Gastrocnemius medialis (tissue), 4 donors: ENCODE measurements around the gene ADCY9. TPM values are rescaled to one million over a fixed set of nuclear protein-coding genes. Genes with fewer than 3 reads are reported as not detected.
A peak's percentile ranks its signal among the peaks of the same experiment; 100 is the strongest.
"Not testable (repeated sequence)": the region's sequence is repeated elsewhere in the genome, so short reads cannot be mapped to it uniquely, and the experiment has no call there.

Source experiments
- ATAC-seq, 2 donors: fragments of 150-250 bp; one replicate each; pipeline ENCODE4 v1.9.1; 2016
- DNase-seq, 2 donors: peaks; one replicate each; pipeline ENCODE4 v3.0.0-alpha.2; 2019
- H3K27ac ChIP-seq, 4 donors: fragments of 200-600 bp; sonication (generic); 1 replicate in 1 of 4; 2 replicates in 3 of 4; pipeline ENCODE4 v1.5.1; 2016 to 2018; ENCODE audit warnings: mild to moderate bottlenecking in 2 of 4, moderate library complexity in 1 of 4
- H3K27me3 ChIP-seq, 3 donors: fragments of 200-600 bp; sonication (generic) in 2 of 3; 1 replicate in 1 of 3; 2 replicates in 2 of 3; pipeline versions ENCODE4 v1.5.1 to v1.6.0; 2016 to 2019; ENCODE audit warnings: mild to moderate bottlenecking in 1 of 3, moderate library complexity in 1 of 3
- H3K36me3 ChIP-seq, 2 donors: fragments of 200-600 bp; sonication (generic) in 1 of 2; one replicate each; pipeline ENCODE4 v1.5.1; 2017 to 2018
- H3K4me1 ChIP-seq, 2 donors: fragments of 200-600 bp; sonication (generic) in 1 of 2; one replicate each; pipeline ENCODE4 v1.5.1; 2016 to 2017; ENCODE audit warnings: mild to moderate bottlenecking in 2 of 2
- H3K4me3 ChIP-seq, 4 donors: fragments of 200-600 bp; sonication (generic) in 3 of 4; 1 replicate in 1 of 4; 2 replicates in 3 of 4; pipeline ENCODE4 v1.5.1; 2016 to 2019; ENCODE audit warnings: mild to moderate bottlenecking in 2 of 4
- H3K9me3 ChIP-seq, 3 donors: fragments of 200-600 bp; sonication (generic) in 2 of 3; 1 replicate in 1 of 3; 2 replicates in 2 of 3; pipeline ENCODE4 v1.5.1; 2016 to 2019
- CTCF ChIP-seq, 5 experiments: fragments of 450-650 bp in 3 of 5; fragments of 200-600 bp in 2 of 5; sonication (generic) in 2 of 5; IDR thresholded peaks in 4 of 5; conservative IDR thresholded peaks in 1 of 5; 1 replicate in 4 of 5; 2 replicates in 1 of 5; pipeline ENCODE4 v1.5.1; 2016 to 2019; ENCODE audit warnings: antibody characterized with exemption in 5 of 5, mild to moderate bottlenecking in 3 of 5, moderate library complexity in 3 of 5
- POLR2A ChIP-seq, 2 donors: fragments of 450-650 bp; IDR thresholded peaks; one replicate each; pipeline ENCODE4 v1.6.1; 2017; ENCODE audit warnings: antibody characterized with exemption in 2 of 2, mild to moderate bottlenecking in 2 of 2, moderate library complexity in 2 of 2
- in situ Hi-C, 4 donors: fragments of 200-750 bp; cut with MboI; loops; one replicate each; pipeline versions ENCODE4 v1.15.0 to v1.8.0; 2017; ENCODE audit warnings: low sequenced_read_pairs in 4 of 4
- intact Hi-C: fragments of 100-400 bp; cut with DNase I; formaldehyde crosslinking; loops from one replicate; pipeline ENCODE4 v1.15.1; 2023; ENCODE audit warnings: low total_unique reads
- total RNA-seq, 4 donors: library from RNA; depleted of rRNA; stranded (reverse); fragments of >200 nt; gene quantifications; one replicate each; pipeline versions ENCODE4 v1.1.0 to v1.2.3, GENCODE V29; 2016

Gene ADCY9
- total RNA-seq, 4 donors from 2014 or later, result 84.9 to 223 (median 163) TPM

- ATAC-seq, result no peak
- Histone ChIP-seq H3K27ac (no peak overlapping the region), H3K36me3 (no peaks in the 10 kb centered on the region), H3K4me1 (peaks cover 3 to 8% of the 10 kb centered on the region in 2 donors), H3K27me3 (no peaks in the 10 kb centered on the region), H3K9me3 (no peaks in the 10 kb centered on the region), H3K4me3 (peak overlapping the region; percentile 51 to 65 (median 60))
- in situ Hi-C loops, result no loop called here
- intact Hi-C loops, result loop anchor here (2.0 kb wide), 1 partner anchor 178 kb away; the partner anchor contains the start of gene ADCY9
- DNase-seq, result no peak
- TF ChIP-seq CTCF (IDR thresholded peaks at IDR 0.05 in 4 of 5, conservative IDR thresholded peaks at IDR 0.05 in 1 of 5) (no peak), POLR2A (IDR thresholded peaks at IDR 0.05) (no peak)
Measured at GRCh38 chr16:3938471-3938842, 177.8 kb downstream of the ADCY9 start.

GRCh38 chr16:3937066-3937875 is 179.0 kb downstream of the ADCY9 start:
- Histone ChIP-seq H3K36me3 (no peaks in the 10 kb centered on the region), H3K27me3 (no peaks in the 10 kb centered on the region), H3K27ac (no peak overlapping the region), H3K4me1 (peaks cover 3 to 8% of the 10 kb centered on the region in 2 donors), H3K9me3 (no peaks in the 10 kb centered on the region), H3K4me3 (no peak overlapping the region)
- TF ChIP-seq CTCF (IDR thresholded peaks at IDR 0.05 in 4 of 5, conservative IDR thresholded peaks at IDR 0.05 in 1 of 5), result no peak
- no peak for TF ChIP-seq POLR2A (IDR thresholded peaks at IDR 0.05)
- in situ Hi-C loops (no loop called here), intact Hi-C loops (no loop called here)
- DNase-seq, result no peak
- no peak for ATAC-seq

GRCh38 chr16:3935921-3936320 is 180.3 kb downstream of the ADCY9 start:
- Histone ChIP-seq H3K4me1 (peaks cover 3 to 8% of the 10 kb centered on the region in 2 donors), H3K27me3 (no peaks in the 10 kb centered on the region), H3K9me3 (no peaks in the 10 kb centered on the region), H3K27ac (no peak overlapping the region), H3K4me3 (no peak overlapping the region), H3K36me3 (no peaks in the 10 kb centered on the region)
- in situ Hi-C loops (no loop called here), intact Hi-C loops (no loop called here)
- no peak for ATAC-seq
- DNase-seq, result no peak
- TF ChIP-seq POLR2A (IDR thresholded peaks at IDR 0.05), result no peak
- TF ChIP-seq CTCF (IDR thresholded peaks at IDR 0.05 in 4 of 5, conservative IDR thresholded peaks at IDR 0.05 in 1 of 5), result no peak

- TF ChIP-seq CTCF (IDR thresholded peaks at IDR 0.05 in 4 of 5, conservative IDR thresholded peaks at IDR 0.05 in 1 of 5) (no peak), POLR2A (IDR thresholded peaks at IDR 0.05) (no peak)
- H3K27ac ChIP-seq, result no peak overlapping the region
- H3K4me1 ChIP-seq, result peaks cover 3 to 8% of the 10 kb centered on the region in 2 donors
- ATAC-seq (no peak), DNase-seq (no peak)
- no peaks in the 10 kb centered on the region for H3K27me3 ChIP-seq
- intact Hi-C loops, result no loop called here
- no peak overlapping the region for H3K4me3 ChIP-seq
- in situ Hi-C loops, result no loop called here
- H3K36me3 ChIP-seq, result no peaks in the 10 kb centered on the region
- no peaks in the 10 kb centered on the region for H3K9me3 ChIP-seq
Measured at GRCh38 chr16:3934491-3935181, 181.6 kb downstream of the ADCY9 start.

- in situ Hi-C loops, H3K36me3 ChIP-seq, H3K27ac ChIP-seq, H3K9me3 ChIP-seq, H3K4me3 ChIP-seq, ATAC-seq, intact Hi-C loops, H3K4me1 ChIP-seq, DNase-seq, H3K27me3 ChIP-seq: not testable (repeated sequence)
Measured at GRCh38 chr16:3927147-3927546, 189.1 kb downstream of the ADCY9 start.
